NB4 (cell line): Measurements from ENCODE around the gene ANAPC10.

ENCODE experiments used
- MAX ChIP-seq: IDR thresholded peaks from 2 replicates; pipeline ENCODE4 v1.6.1; 2011; ENCODE audit warnings: low read depth, low read length
- MYC ChIP-seq: IDR thresholded peaks from 2 replicates; pipeline ENCODE4 v1.6.1; 2011; ENCODE audit warnings: low read depth, low read length
- POLR2A ChIP-seq: IDR thresholded peaks from 2 replicates; pipeline ENCODE4 v1.6.1; 2011; ENCODE audit warnings: mild to moderate bottlenecking; ENCODE audit not compliant: insufficient read length; ENCODE audit errors: extremely low read depth
- TF ChIP-seq, protein P1 (sequence below): IDR thresholded peaks from one replicate; pipeline ENCODE4 v1.5.1; 2012; ENCODE audit warnings: low read depth, low read length

- TF ChIP-seq, protein P1, sequence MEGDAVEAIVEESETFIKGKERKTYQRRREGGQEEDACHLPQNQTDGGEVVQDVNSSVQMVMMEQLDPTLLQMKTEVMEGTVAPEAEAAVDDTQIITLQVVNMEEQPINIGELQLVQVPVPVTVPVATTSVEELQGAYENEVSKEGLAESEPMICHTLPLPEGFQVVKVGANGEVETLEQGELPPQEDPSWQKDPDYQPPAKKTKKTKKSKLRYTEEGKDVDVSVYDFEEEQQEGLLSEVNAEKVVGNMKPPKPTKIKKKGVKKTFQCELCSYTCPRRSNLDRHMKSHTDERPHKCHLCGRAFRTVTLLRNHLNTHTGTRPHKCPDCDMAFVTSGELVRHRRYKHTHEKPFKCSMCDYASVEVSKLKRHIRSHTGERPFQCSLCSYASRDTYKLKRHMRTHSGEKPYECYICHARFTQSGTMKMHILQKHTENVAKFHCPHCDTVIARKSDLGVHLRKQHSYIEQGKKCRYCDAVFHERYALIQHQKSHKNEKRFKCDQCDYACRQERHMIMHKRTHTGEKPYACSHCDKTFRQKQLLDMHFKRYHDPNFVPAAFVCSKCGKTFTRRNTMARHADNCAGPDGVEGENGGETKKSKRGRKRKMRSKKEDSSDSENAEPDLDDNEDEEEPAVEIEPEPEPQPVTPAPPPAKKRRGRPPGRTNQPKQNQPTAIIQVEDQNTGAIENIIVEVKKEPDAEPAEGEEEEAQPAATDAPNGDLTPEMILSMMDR, result no peak
- TF ChIP-seq MAX (no peak), MYC (no peak), POLR2A (no peak)
These were observed 3.1 kb upstream of the ANAPC10 start for GRCh38 chr4:145101091-145101490.
